GM19238 (cell line): ENCODE results near the gene APBB3.
"Not testable (repeated sequence)": the region's sequence is repeated elsewhere in the genome, so short reads cannot be mapped to it uniquely, and the experiment has no call there.

Experiments used
- DNase-seq: peaks from one replicate; pipeline ENCODE4 v3.0.0; 2011; ENCODE audit warnings: low spot score; ENCODE audit not compliant: insufficient read length

APBB3 gene, protein sequence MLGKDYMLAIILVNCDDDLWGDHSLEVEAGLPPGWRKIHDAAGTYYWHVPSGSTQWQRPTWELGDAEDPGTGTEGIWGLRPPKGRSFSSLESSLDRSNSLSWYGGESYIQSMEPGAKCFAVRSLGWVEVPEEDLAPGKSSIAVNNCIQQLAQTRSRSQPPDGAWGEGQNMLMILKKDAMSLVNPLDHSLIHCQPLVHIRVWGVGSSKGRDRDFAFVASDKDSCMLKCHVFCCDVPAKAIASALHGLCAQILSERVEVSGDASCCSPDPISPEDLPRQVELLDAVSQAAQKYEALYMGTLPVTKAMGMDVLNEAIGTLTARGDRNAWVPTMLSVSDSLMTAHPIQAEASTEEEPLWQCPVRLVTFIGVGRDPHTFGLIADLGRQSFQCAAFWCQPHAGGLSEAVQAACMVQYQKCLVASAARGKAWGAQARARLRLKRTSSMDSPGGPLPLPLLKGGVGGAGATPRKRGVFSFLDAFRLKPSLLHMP

DNA sequence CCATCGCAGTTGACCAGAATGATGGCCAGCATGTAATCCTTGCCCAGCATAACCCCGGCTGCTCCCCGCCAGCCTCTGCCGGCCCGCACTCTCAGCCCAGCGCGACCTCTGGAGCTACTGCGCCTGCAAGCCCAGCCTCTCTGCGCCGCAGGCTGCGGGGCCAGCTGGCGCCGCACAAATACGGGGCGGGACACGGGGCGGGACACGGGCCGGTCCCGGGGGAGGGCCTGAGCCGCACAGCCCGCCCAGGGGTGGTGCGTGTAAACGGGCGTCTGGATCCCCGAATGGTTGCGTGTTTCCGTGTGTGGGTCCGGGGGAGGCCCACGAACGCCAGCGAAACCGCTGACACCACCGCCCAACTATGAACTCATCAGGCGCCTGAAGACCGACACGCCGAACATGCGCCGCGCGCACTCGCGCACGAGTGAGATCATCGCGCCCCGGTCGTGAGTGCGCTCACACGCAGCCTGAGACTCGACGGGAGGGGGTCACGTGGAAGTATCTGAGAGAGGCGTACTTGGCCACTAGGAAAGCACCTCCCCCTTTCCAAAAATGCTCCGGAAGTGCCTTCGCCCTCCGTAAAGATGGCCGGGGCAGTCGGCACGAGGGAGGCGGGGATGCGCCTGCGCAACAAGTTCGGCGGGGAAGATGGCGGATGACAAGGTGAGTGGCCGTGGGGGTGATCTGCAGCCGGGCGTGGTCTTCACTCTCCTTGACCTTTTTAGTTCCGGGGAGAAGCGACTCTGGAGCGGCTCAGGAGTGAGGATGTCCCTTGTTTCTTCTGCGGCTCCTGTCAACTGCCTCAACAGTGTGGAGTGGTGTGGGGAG is at the start of gene APBB3, which contains the start of gene SLC35A4:
Gene APBB3 (minus strand): TSS at position 403 of the 828 bp plus-strand sequence. CDS start 353 bp downstream, at position 50.
Gene SLC35A4 (plus strand): TSS at position 633 of the 828 bp plus-strand sequence. CDS start 2,342 bp downstream, outside the sequence.
- DNase-seq: peak; percentile 87

DNA sequence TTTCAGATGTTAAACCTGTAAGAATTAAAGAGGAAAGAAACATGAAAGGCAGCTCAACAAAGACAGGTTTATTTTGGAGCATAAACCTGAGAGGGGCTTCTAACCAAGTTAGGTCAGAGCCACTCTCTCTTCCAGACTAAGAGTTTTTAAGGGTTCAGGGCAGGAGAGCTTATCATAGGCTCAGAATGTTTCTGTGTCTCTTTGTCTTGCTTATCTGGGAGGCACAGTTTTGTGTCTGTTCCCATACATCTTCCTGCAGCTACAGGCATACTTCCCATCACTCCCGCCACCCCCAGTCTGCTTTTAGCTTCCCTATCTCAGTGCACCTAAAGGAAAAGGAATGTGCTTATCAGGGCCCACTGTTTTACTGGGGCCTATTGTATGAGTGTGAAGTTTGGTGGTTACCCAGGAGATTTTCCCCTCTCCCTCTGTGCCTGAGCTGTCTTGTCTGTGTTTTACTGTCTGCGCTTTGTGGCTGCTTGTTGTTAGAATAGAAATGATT is 46.7 kb upstream of the APBB3 start:
- DNase-seq: no peak

DNA sequence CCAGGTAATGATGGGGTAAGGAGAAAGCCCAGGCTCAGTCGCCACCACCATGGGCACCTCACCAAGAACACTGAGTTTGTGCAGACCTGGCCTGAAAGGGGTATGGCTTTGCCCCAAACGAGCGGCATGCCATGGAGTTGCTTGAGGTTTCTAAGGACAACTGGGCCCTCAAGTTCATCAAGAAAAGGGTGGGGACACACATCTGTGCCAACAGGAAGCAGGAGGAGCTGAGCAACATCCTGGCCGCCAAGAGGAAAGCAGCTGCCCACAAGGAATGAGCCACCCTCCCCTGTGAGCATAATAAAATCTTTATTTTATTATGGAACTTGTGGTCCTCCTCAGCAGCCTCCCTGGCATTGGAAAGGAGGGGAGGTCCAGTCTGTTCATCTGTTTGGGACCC is 44.7 kb upstream of the APBB3 start:
- DNase-seq: no peak

DNA sequence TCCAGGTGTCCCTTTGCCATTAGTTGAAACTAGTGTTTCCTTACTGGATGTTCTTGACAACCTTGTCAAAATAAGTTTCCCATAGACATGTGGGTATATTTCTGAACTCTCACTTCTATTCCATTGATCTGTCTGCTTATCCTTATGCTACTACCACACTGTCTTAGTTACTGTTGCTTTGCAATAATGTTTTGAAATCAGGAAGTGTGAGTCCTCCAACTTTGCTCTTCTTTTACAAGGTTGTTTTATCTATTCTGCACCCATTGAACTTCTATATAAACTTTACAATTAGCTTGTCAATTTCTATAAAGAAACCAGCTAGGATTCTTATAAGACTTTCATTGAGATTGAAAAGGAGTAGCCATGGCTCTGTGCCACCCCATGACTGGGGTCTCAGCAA is 44.3 kb upstream of the APBB3 start:
- DNase-seq: no peak

- DNase-seq: no peak
Measured at GRCh38 chr5:140607031-140607430, 42.6 kb upstream of the APBB3 start.

GRCh38 chr5:140605879-140606278 is 41.5 kb upstream of the APBB3 start:
- no peak for DNase-seq

- no peak for DNase-seq
Measured at GRCh38 chr5:140603734-140604133, 39.3 kb upstream of the APBB3 start.

DNA sequence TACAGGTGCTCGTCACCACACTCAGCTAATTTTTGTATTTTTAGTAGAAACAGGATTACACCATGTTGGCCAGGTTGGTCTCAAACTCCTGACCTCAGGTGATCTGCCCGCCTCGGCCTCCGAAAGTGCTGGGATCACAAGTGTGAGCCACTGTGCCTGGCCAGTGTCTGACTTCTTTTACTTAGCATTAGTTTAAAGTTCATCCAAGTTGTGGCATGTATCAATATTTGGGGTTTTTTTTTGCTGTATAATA is 39.0 kb upstream of the APBB3 start:
- not testable (repeated sequence) for DNase-seq

- DNase-seq: no peak
Measured at GRCh38 chr5:140602147-140602546, 37.7 kb upstream of the APBB3 start.

DNA sequence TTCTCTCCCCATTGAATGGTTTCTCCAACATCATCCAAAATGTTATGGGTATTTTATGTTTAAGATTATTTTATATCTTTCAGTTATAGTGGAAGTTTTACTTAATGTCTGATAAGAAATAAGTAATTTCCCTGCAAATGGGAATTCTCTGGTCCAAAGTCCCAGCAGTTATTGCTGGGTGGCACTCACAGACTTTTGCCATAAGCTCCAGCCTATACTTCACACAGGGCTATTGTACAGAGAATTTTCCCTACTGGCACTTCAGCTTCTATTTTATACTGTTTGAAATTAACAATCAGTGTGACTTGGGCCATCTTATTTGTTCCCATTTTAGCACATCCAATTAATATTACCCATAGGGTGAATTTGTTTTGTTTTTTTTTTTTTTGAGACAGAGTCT is 35.7 kb upstream of the APBB3 start:
- DNase-seq: no peak

- DNase-seq: no peak
Measured at GRCh38 chr5:140598836-140599235, 34.4 kb upstream of the APBB3 start.

DNA sequence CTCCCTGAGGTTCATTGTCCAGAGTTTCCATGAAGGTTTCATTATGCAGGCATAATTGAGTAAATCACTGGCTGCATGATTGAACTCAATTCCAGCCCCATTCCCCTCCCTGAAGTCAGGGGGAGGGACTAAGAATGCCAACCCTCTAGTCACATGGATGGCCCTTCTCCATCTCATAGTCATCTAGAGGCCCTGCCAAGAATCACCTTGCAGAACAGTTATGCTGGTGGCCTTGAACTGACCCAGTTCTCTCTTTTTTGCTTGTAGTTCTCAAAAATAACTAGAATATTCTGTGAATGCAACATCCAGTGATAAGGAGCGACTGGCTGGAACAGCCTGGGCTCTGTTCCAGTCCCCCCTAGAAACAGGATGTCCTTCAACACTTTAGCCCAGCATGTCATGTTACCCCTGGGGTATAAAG is 31.9 kb upstream of the APBB3 start:
- no peak for DNase-seq

DNA sequence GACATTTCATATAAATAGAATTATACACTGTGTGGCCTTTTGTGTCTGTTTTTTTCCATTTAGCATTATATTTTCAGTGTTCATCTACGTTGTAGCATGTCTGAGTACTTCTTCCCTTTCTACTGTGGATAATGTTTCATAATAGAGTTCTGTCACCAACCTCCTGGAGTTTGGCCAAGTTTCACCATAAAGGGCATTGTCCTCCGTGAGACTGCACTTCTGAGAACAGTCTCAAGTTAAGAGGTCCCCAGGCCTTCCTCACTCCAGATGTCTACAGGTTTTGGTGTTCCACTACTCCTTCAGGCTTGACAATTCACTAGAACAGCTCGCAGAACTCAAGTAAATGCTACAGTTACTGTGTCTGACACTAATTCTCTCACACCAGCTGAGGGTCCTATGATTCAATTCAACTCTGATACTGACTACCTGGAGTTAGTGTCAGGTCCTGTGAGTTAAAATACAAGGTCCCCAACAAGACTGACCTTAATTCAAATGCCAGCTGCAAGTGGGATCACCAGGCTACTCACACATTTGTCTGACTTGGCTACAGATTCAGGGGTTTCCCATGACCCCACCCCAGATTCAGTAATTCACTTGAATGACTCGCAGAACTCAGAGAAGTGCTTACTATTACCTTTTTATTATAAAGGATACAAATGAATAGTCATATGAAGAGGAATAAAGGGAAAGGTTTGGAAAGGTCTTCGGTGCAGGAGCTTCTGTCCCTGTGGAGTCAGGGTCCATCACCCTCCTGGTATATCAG is 31.3 kb upstream of the APBB3 start:
- DNase-seq: no peak

- no peak for DNase-seq
Measured at GRCh38 chr5:140594169-140594568, 29.8 kb upstream of the APBB3 start.

DNA sequence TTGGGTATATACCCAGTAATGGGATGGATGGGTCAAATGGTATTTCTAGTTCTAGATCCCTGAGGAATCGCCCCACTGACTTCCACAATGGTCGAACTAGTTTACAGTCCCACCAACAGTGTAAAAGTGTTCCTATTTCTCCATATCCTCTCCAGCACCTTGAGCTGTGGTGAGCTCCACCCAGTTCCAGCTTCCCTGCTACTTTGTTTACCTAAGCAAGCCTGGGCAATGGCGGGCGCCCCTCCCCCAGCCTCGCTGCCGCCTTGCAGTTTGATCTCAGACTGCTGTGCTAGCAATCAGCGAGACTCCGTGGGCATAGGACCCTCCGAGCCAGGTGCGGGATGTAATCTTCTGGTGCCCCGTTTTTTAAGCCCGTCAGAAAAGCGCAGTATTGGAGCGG is 28.7 kb upstream of the APBB3 start:
- not testable (repeated sequence) for DNase-seq

GRCh38 chr5:140591747-140592372 is 27.5 kb upstream of the APBB3 start:
- no peak for DNase-seq

GRCh38 chr5:140590861-140591260 is 26.5 kb upstream of the APBB3 start:
- no peak for DNase-seq

- no peak for DNase-seq
Measured at GRCh38 chr5:140588311-140589070, 24.1 kb upstream of the APBB3 start.

DNA sequence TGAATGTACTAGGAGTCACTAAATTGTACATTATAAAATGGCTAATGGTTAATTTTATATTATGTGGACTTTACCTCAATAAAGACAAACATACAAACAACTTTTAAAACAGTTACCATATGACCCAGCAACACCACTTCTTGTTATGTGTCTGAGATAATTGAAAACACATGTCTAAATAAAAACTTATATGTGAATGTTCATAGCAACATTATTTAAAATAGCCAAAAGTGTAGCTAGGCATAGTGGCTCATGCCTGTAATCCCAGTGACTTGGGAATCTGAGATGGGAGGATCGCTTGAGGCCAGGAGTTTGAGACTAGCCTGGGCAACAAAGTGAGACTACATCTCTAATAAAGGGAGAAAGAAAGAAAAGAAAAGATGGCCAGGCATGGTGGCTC is 23.1 kb upstream of the APBB3 start:
- DNase-seq: no peak

- DNase-seq: not testable (repeated sequence)
Measured at GRCh38 chr5:140579188-140579747, 14.9 kb upstream of the APBB3 start.
